ENCODE measurements around the gene EBF3. TPM values are rescaled to one million over a fixed set of nuclear protein-coding genes. Genes with fewer than 3 reads are reported as not detected.

EBF3 gene
- total RNA-seq, 5 donors from 2014 or later (not counting 1 experiment from before 2014, with no cell fraction given): not detected

DNA sequence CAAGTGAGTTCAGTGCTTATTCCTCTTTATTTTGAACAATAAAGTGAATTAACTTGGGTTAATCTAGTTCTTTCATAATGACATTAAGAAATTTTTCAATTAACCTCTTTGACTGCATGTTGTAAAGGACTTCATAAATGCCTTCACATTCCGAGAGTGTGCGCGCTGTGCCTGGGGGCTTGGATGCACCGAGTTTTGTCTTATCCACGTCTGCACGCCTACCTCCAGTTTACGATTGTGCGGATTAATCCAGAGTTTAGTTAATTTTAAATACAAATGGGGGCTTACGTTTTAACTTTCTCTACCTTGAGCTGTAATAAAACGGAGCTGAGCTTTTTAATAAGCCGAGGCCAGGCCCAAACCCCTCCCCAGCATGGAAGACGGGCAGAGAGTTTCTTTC lies 120.4 kb downstream of the EBF3 start:
- Mint-ChIP-seq H3K27me3 (peaks cover 3 to 5% of the 10 kb centered on the region in 2 donors), H3K9me3 (no peaks in the 10 kb centered on the region), H3K4me1 (no peaks in the 10 kb centered on the region), H3K4me3 (no peak overlapping the region), H3K36me3 (no peaks in the 10 kb centered on the region), H3K27ac (no peak overlapping the region)
- CTCF ChIA-PET: interaction anchor here in 1 of 2 donors (0.6 kb wide), 1 partner anchor 12 kb away, joined by 4 read pairs; no protein-coding TSS in a partner anchor
- H3K36me3 ChIP-seq (ENCODE audit: control insufficient read depth in 2 of 2, extremely low read depth in 1 of 2, insufficient read depth in 1 of 2, low read length in 1 of 2): no peaks in the 10 kb centered on the region
- H3K27me3 ChIP-seq (replicated peaks in 1 of 2; ENCODE audit: control insufficient read depth in 2 of 2, extremely low read depth in 1 of 2, insufficient read depth in 2 of 2, low read length in 1 of 2): peaks cover 0 to 9% of the 10 kb centered on the region in 2 experiments
- no peak overlapping the region for H3K4me3 ChIP-seq (ENCODE audit: control insufficient read depth in 1 of 2, extremely low read depth in 1 of 2, low read length in 1 of 2)
- no peak overlapping the region for H3K27ac ChIP-seq (ENCODE audit: low read length)
- ATAC-seq (replicated peaks in 1 of 4) (no peak), DNase-seq (no peak)
- H3K9me3 ChIP-seq: no peaks in the 10 kb centered on the region
- H3K4me1 ChIP-seq (ENCODE audit: control insufficient read depth in 1 of 2, extremely low read depth in 1 of 2, insufficient read depth in 2 of 2, low read length in 2 of 2): no peaks in the 10 kb centered on the region
- POLR2A ChIA-PET: no interaction called here
- WGBS (ENCODE audit: insufficient coverage): no CpG with 5 or more reads among the region's 12 CpGs

DNA sequence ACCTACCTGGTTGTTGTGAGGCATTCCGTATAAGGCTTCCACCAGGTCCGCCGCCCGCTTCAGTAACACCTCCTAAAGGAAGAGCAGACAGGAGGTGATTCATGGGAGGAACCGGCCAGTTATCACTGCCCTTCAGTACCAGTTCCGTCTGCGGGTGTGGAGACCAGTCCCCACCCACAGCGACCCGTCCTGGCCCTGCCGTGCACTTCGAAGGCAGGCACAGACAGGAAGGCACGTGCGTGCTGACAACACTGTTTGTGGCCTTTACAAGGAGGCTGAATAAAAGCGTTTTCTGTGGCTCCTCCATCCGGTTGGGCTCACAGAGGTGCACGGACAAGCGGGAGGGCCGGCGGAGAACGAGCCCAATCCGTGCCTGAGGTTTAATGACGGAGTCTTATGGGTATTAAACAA lies 120.9 kb downstream of the EBF3 start:
- H3K4me1 Mint-ChIP-seq: no peaks in the 10 kb centered on the region
- Histone ChIP-seq H3K9me3 (no peaks in the 10 kb centered on the region), H3K27me3 (replicated peaks in 1 of 2; ENCODE audit: control insufficient read depth in 2 of 2, extremely low read depth in 1 of 2, insufficient read depth in 2 of 2, low read length in 1 of 2) (peaks cover 0 to 8% of the 10 kb centered on the region in 2 experiments), H3K36me3 (ENCODE audit: control insufficient read depth in 2 of 2, extremely low read depth in 1 of 2, insufficient read depth in 1 of 2, low read length in 1 of 2) (no peaks in the 10 kb centered on the region), H3K4me1 (ENCODE audit: control insufficient read depth in 1 of 2, extremely low read depth in 1 of 2, insufficient read depth in 2 of 2, low read length in 2 of 2) (no peaks in the 10 kb centered on the region), H3K27ac (ENCODE audit: low read length) (no peak overlapping the region), H3K4me3 (ENCODE audit: control insufficient read depth in 1 of 2, extremely low read depth in 1 of 2, low read length in 1 of 2) (no peak overlapping the region)
- no peaks in the 10 kb centered on the region for H3K9me3 Mint-ChIP-seq
- 90% methylated on average over 13 of the region's 22 CpGs for WGBS (ENCODE audit: insufficient coverage)
- ChIA-PET POLR2A (no interaction called here), CTCF (no interaction called here)
- ATAC-seq (replicated peaks in 1 of 4) (no peak), DNase-seq (no peak)
- no peak overlapping the region for H3K4me3 Mint-ChIP-seq
- peaks cover 3 to 5% of the 10 kb centered on the region in 2 donors for H3K27me3 Mint-ChIP-seq
- no peaks in the 10 kb centered on the region for H3K36me3 Mint-ChIP-seq
- H3K27ac Mint-ChIP-seq: no peak overlapping the region

DNA sequence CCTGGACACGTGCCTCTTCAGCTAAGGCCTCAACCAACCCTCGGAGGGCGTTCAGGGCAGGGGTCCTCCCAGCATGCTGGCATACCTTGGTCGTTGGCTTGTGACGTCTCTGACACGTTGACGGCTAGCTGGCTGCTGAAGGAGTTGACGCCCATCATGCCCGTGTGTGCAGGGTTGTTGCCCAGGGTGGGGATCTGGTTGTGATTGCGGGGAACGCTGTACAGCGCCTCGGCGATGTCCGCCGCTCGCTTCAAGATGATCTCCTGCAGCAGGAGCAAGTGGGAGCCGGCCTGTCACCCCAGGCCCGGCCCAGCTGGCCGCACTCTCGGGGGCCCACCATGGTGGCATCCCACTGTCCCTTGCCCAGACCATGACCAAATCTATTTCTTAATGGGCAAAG lies 122.0 kb downstream of the EBF3 start:
- Histone ChIP-seq H3K36me3 (ENCODE audit: control insufficient read depth in 2 of 2, extremely low read depth in 1 of 2, insufficient read depth in 1 of 2, low read length in 1 of 2) (no peaks in the 10 kb centered on the region), H3K4me3 (ENCODE audit: control insufficient read depth in 1 of 2, extremely low read depth in 1 of 2, low read length in 1 of 2) (no peak overlapping the region), H3K27ac (ENCODE audit: low read length) (no peak overlapping the region), H3K27me3 (replicated peaks in 1 of 2; ENCODE audit: control insufficient read depth in 2 of 2, extremely low read depth in 1 of 2, insufficient read depth in 2 of 2, low read length in 1 of 2) (peaks cover 0 to 5% of the 10 kb centered on the region in 2 experiments), H3K9me3 (no peaks in the 10 kb centered on the region), H3K4me1 (ENCODE audit: control insufficient read depth in 1 of 2, extremely low read depth in 1 of 2, insufficient read depth in 2 of 2, low read length in 2 of 2) (no peaks in the 10 kb centered on the region)
- ATAC-seq (replicated peaks in 1 of 4): no peak
- H3K4me1 Mint-ChIP-seq: no peaks in the 10 kb centered on the region
- H3K27me3 Mint-ChIP-seq: peaks cover 3 to 5% of the 10 kb centered on the region in 2 donors
- CTCF ChIA-PET: no interaction called here
- 94% methylated on average over 20 of the region's 21 CpGs for WGBS (ENCODE audit: insufficient coverage)
- DNase-seq: no peak
- POLR2A ChIA-PET: no interaction called here
- H3K27ac Mint-ChIP-seq: no peak overlapping the region
- H3K9me3 Mint-ChIP-seq: no peaks in the 10 kb centered on the region
- H3K4me3 Mint-ChIP-seq: no peak overlapping the region
- H3K36me3 Mint-ChIP-seq: no peaks in the 10 kb centered on the region

DNA sequence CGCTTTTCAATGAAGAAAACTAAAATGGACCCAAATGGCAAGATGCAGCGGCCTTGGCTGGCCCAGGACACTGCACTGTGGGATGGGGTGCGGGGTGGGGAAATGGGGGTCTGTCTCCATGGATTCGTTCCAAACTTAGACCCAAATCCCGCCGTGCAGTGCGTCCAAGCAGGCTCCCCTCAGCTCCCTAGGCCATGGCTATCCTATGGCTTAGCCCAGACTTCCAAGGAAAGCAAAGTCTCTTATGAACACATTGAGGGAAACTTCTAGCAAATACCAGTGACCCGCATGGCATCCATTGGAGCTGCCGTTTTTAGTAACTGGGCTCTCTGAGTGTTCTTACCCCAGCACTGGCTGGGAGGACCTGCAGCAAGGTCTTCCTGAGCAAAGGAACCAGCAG lies 122.5 kb downstream of the EBF3 start:
- H3K36me3 Mint-ChIP-seq: no peaks in the 10 kb centered on the region
- no peaks in the 10 kb centered on the region for H3K9me3 Mint-ChIP-seq
- no peaks in the 10 kb centered on the region for H3K9me3 ChIP-seq
- H3K4me1 ChIP-seq (ENCODE audit: control insufficient read depth in 1 of 2, extremely low read depth in 1 of 2, insufficient read depth in 2 of 2, low read length in 2 of 2): no peaks in the 10 kb centered on the region
- CTCF ChIA-PET: no interaction called here
- 95% methylated on average over 8 of the region's 9 CpGs for WGBS (ENCODE audit: insufficient coverage)
- POLR2A ChIA-PET: no interaction called here
- no peaks in the 10 kb centered on the region for H3K36me3 ChIP-seq (ENCODE audit: control insufficient read depth in 2 of 2, extremely low read depth in 1 of 2, insufficient read depth in 1 of 2, low read length in 1 of 2)
- H3K27ac ChIP-seq (ENCODE audit: low read length): no peak overlapping the region
- DNase-seq (no peak), ATAC-seq (replicated peaks in 1 of 4) (no peak)
- H3K27me3 ChIP-seq (replicated peaks in 1 of 2; ENCODE audit: control insufficient read depth in 2 of 2, extremely low read depth in 1 of 2, insufficient read depth in 2 of 2, low read length in 1 of 2): peaks cover 0 to 3% of the 10 kb centered on the region in 2 experiments
- peaks cover 3 to 5% of the 10 kb centered on the region in 2 donors for H3K27me3 Mint-ChIP-seq
- no peak overlapping the region for H3K4me3 ChIP-seq (ENCODE audit: control insufficient read depth in 1 of 2, extremely low read depth in 1 of 2, low read length in 1 of 2)
- H3K4me3 Mint-ChIP-seq: no peak overlapping the region
- H3K27ac Mint-ChIP-seq: no peak overlapping the region
- H3K4me1 Mint-ChIP-seq: no peaks in the 10 kb centered on the region

DNA sequence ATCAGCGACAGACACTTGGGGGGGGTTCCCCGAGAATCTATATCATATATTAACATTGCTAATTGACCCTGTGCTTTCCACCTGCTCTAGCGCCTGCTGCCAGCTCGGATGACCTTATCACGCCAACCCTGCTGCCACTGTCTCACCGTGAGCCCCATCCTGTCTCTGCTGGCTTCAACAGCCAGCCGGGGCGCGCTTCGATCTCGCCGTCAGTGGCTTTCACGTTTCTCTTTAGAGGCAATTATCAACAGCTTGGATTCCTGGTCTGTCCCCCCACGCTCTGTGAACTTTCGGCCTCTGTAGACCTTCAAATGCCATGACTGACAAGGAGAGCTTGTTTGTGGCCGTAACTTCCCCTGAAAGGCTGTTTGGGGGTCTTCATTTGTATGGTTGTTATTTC lies 123.0 kb downstream of the EBF3 start:
- Histone ChIP-seq H3K9me3 (no peaks in the 10 kb centered on the region), H3K36me3 (ENCODE audit: control insufficient read depth in 2 of 2, extremely low read depth in 1 of 2, insufficient read depth in 1 of 2, low read length in 1 of 2) (no peaks in the 10 kb centered on the region), H3K27me3 (replicated peaks in 1 of 2; ENCODE audit: control insufficient read depth in 2 of 2, extremely low read depth in 1 of 2, insufficient read depth in 2 of 2, low read length in 1 of 2) (peaks cover 0 to 3% of the 10 kb centered on the region in 2 experiments), H3K27ac (ENCODE audit: low read length) (no peak overlapping the region), H3K4me1 (ENCODE audit: control insufficient read depth in 1 of 2, extremely low read depth in 1 of 2, insufficient read depth in 2 of 2, low read length in 2 of 2) (no peaks in the 10 kb centered on the region), H3K4me3 (ENCODE audit: control insufficient read depth in 1 of 2, extremely low read depth in 1 of 2, low read length in 1 of 2) (no peak overlapping the region)
- ATAC-seq (replicated peaks in 1 of 4) (no peak), DNase-seq (no peak)
- no peaks in the 10 kb centered on the region for H3K9me3 Mint-ChIP-seq
- WGBS (ENCODE audit: insufficient coverage): 90% methylated on average over 11 of the region's 16 CpGs
- no peaks in the 10 kb centered on the region for H3K4me1 Mint-ChIP-seq
- H3K27ac Mint-ChIP-seq: no peak overlapping the region
- ChIA-PET CTCF (no interaction called here), POLR2A (no interaction called here)
- H3K4me3 Mint-ChIP-seq: no peak overlapping the region
- peaks cover 0 to under 1% of the 10 kb centered on the region in 2 donors for H3K27me3 Mint-ChIP-seq
- no peaks in the 10 kb centered on the region for H3K36me3 Mint-ChIP-seq

DNA sequence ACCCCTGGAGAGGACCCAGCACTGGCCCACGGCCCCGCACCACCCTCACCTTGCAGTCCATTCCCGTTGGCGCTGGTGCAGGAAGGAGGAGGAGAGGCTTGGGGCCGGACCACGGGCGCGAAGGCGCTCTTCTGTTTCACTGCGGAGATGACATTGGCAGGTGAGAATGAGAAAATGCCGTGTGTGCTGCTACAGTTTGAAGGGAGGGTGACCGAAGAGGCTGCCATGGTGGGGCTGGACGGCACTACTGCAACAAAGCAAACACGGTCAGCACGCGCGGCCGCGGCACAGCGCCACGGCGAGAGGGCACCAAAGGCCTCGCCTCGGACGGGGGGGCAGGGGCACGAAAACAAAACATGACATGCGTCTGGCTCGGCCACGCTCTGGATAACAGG lies 123.9 kb downstream of the EBF3 start:
- no peaks in the 10 kb centered on the region for H3K4me1 Mint-ChIP-seq
- CTCF ChIA-PET: no interaction called here
- no peak overlapping the region for H3K4me3 Mint-ChIP-seq
- DNase-seq: no peak
- 96% methylated on average over 27 of the region's 29 CpGs for WGBS (ENCODE audit: insufficient coverage)
- H3K27ac Mint-ChIP-seq: no peak overlapping the region
- H3K27me3 Mint-ChIP-seq: no peaks in the 10 kb centered on the region
- H3K9me3 ChIP-seq: no peaks in the 10 kb centered on the region
- no peaks in the 10 kb centered on the region for H3K36me3 Mint-ChIP-seq
- H3K4me1 ChIP-seq (ENCODE audit: control insufficient read depth in 1 of 2, extremely low read depth in 1 of 2, insufficient read depth in 2 of 2, low read length in 2 of 2): no peaks in the 10 kb centered on the region
- ATAC-seq (replicated peaks in 1 of 4): no peak
- no peaks in the 10 kb centered on the region for H3K9me3 Mint-ChIP-seq
- H3K27me3 ChIP-seq (replicated peaks in 1 of 2; ENCODE audit: control insufficient read depth in 2 of 2, extremely low read depth in 1 of 2, insufficient read depth in 2 of 2, low read length in 1 of 2): peaks cover 0 to 3% of the 10 kb centered on the region in 2 experiments
- H3K27ac ChIP-seq (ENCODE audit: low read length): no peak overlapping the region
- no peak overlapping the region for H3K4me3 ChIP-seq (ENCODE audit: control insufficient read depth in 1 of 2, extremely low read depth in 1 of 2, low read length in 1 of 2)
- no peaks in the 10 kb centered on the region for H3K36me3 ChIP-seq (ENCODE audit: control insufficient read depth in 2 of 2, extremely low read depth in 1 of 2, insufficient read depth in 1 of 2, low read length in 1 of 2)
- POLR2A ChIA-PET: no interaction called here
